Adrenal gland (tissue), 12 donors: Measurements from ENCODE around the gene FAT3. TPM values are rescaled to one million over a fixed set of nuclear protein-coding genes. Genes with fewer than 3 reads are reported as not detected.

Source experiments
- DNase-seq, 7 donors: peaks; one replicate each; pipeline ENCODE4 v3.0.0-alpha.2; 2019 to 2020
- H3K27ac ChIP-seq, 5 donors: fragments of 200-600 bp; sonication (generic) in 4 of 5; 1 replicate in 3 of 5; 2 replicates in 2 of 5; pipeline versions ENCODE4 v1.5.1 to v1.8.0; 2016 to 2020; ENCODE audit warnings: mild to moderate bottlenecking in 1 of 5
- H3K27me3 ChIP-seq: fragments of 200-600 bp; 2 replicates; pipeline ENCODE4 v1.8.0; 2021
- H3K36me3 ChIP-seq, 2 donors: fragments of 200-600 bp; replicated peaks in 1 of 2; 1 replicate in 1 of 2; 2 replicates in 1 of 2; pipeline versions ENCODE4 v1.5.1 to v1.8.0; 2018 to 2022
- H3K4me1 ChIP-seq, 2 donors: fragments of 200-600 bp; replicated peaks in 1 of 2; 1 replicate in 1 of 2; 2 replicates in 1 of 2; pipeline versions ENCODE4 v1.5.1 to v1.8.0; 2018 to 2021
- H3K4me3 ChIP-seq, 4 donors: fragments of 200-600 bp; sonication (generic) in 3 of 4; one replicate each; pipeline ENCODE4 v1.5.1; 2016 to 2018
- H3K9me3 ChIP-seq, 3 donors: fragments of 200-600 bp; sonication (generic) in 1 of 3; replicated peaks in 1 of 3; 1 replicate in 2 of 3; 2 replicates in 1 of 3; pipeline versions ENCODE4 v1.5.1 to v1.8.0; 2016 to 2021
- POLR2A ChIP-seq, 2 donors: fragments of 450-650 bp; IDR thresholded peaks; one replicate each; pipeline ENCODE4 v1.6.1; 2017; ENCODE audit warnings: antibody characterized with exemption in 2 of 2, mild to moderate bottlenecking in 2 of 2, moderate library complexity in 1 of 2
- WGBS, 4 donors: extraction: QIAGEN DNeasy Blood & Tissue Kit in 2 of 4; methylation state at CpG; one replicate each; pipeline versions ENCODE4 v1.1.5 to v1.1.7; 2013 to 2017; 5-methylcytosine and 5-hydroxymethylcytosine counted together
- intact Hi-C, 2 donors: fragments of 100-400 bp; cut with DNase I; formaldehyde crosslinking; loops; one replicate each; pipeline versions ENCODE4 v1.14.1 to v1.15.0; 2022 to 2023
- polyA plus RNA-seq, 3 donors: library from polyadenylated mRNA; stranded (reverse); fragments of 200-250 nt in 2 of 3; fragments of 350-450 nt in 1 of 3; fragmentation: Illumina TruSeq in 1 of 3; extraction: RNeasy Lipid Tissue Mini Kit (QIAGEN cat#74804) in 1 of 3; gene quantifications; one replicate each; pipeline ENCODE4 v1.2.3, GENCODE V29; 2013 to 2014
- total RNA-seq, 9 donors: library from RNA; depleted of rRNA in 4 of 9; stranded (reverse); fragments of >200 nt in 4 of 9; fragments of 120-200 nt in 1 of 9; fragmentation: NEBNext Ultra II Directional in 1 of 9; extraction: Animal tissue kit (Norgen Biotek cat#: 25700) in 1 of 9; gene quantifications; one replicate each; pipeline versions ENCODE4 v1.1.0 to v1.2.4, GENCODE V29; 2013 to 2023
- TF ChIP-seq, protein P1 (sequence below), 6 experiments: fragments of 450-650 bp in 4 of 6; fragments of 200-600 bp in 2 of 6; sonication (generic) in 1 of 6; IDR thresholded peaks; 1 replicate in 5 of 6; 2 replicates in 1 of 6; pipeline versions ENCODE4 v1.5.1 to v1.8.0; 2016 to 2021; ENCODE audit warnings: antibody characterized with exemption in 6 of 6, mild to moderate bottlenecking in 2 of 6, moderate library complexity in 1 of 6
- donor health status: healthy with polysubstance abuse.
- donor health status: Bipolar disorder and iron deficiency.
- donor health status: DM: yes; HTN: yes; CAD: no.
- donor health status: DM: no; HTN: no; CAD: no.
- donor health status: DM: no; HTN: no; CAD: no.
- donor health status: DM: yes; HTN: yes; CAD: no.

FAT3 gene
- total and polyA plus RNA-seq, 12 donors: 0.06 to 6.0 (median 0.14) TPM

DNA sequence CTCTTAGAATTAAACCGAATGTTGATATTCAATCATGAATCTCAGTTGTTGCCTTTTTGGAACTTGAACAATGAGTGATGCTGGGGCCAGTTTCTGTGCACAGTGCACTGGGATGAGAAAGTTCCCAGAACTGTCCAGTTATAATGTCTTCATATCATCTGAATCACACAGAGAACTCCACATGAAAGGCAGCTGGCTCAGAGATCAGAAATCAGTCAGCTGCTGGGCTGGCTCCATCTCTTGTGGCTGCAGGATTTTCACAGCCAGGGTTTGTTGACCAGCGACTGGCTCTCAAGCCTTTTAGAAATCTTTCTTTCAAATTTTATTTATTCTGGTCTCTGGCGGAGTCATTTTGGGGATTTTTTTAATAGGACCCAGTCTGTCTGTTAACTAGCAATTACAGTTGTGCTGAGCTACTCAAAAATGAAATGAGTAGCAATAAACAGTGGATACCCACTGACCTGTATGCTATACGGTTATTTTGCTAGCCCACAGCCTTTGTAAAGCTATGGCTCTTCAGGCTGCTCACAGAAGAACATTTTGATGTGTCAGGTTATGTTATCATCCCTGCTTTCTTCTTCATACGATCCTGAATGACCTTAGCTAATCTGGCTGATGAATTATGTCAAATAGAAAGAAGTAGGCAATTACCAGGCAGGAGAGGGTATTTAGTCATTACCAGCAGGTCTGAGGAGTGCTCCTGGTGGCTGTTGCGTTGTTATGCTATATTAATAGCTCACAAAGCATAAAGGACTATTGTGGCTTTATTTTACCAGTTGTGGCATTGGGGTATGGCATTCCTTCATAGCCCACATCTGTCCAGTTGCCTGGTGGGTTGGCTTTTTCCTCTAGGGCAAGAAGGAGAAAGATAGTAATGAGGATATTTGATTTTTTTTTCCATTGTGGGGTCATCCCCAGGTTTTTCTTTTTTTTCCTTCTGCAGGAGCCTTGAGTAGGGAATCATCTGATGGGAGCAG lies 3.6 kb downstream of the FAT3 start:
- peaks cover 28% of the 10 kb centered on the region for H3K27me3 ChIP-seq
- intact Hi-C loops: no loop called here
- WGBS, 4 donors: 55 to 70% (median 61%) methylated on average over 6 of the region's 6 CpGs

DNA sequence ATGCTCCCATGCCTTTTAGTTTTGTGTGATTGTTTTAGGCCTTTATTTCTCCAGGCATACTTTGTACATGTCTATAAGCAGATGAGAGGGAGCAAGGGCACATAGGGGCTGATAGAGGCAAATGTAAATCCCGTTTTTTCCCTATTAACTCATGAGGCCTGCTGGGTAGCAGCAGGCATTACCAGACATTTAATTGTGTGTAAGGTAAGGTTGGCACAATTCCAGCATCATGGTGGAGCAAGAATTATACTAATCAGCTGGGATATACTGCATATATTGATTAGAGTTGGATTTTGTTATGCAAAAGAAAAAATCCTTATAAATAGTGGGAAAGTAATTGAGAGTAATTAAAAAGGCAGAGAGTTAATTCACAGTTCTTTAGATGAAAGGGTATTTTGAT lies 12.2 kb downstream of the FAT3 start:
- Histone ChIP-seq H3K36me3 (no peaks in the 10 kb centered on the region), H3K27me3 (no peaks in the 10 kb centered on the region), H3K4me3 (no peak overlapping the region), H3K9me3 (no peaks in the 10 kb centered on the region), H3K4me1 (no peaks in the 10 kb centered on the region), H3K27ac (no peak overlapping the region)
- 52 to 72% (median 61%) methylated on average over 1 of the region's 1 CpG for WGBS, 4 donors
- DNase-seq: no peak
- no peak for TF ChIP-seq POLR2A (IDR thresholded peaks at IDR 0.05)
- TF ChIP-seq, protein P1, sequence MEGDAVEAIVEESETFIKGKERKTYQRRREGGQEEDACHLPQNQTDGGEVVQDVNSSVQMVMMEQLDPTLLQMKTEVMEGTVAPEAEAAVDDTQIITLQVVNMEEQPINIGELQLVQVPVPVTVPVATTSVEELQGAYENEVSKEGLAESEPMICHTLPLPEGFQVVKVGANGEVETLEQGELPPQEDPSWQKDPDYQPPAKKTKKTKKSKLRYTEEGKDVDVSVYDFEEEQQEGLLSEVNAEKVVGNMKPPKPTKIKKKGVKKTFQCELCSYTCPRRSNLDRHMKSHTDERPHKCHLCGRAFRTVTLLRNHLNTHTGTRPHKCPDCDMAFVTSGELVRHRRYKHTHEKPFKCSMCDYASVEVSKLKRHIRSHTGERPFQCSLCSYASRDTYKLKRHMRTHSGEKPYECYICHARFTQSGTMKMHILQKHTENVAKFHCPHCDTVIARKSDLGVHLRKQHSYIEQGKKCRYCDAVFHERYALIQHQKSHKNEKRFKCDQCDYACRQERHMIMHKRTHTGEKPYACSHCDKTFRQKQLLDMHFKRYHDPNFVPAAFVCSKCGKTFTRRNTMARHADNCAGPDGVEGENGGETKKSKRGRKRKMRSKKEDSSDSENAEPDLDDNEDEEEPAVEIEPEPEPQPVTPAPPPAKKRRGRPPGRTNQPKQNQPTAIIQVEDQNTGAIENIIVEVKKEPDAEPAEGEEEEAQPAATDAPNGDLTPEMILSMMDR (IDR thresholded peaks at IDR 0.05): no peak
- intact Hi-C loops: no loop called here

More for the DNA sequence above, 3.6 kb downstream of the FAT3 start:
- Histone ChIP-seq H3K4me3 (no peak overlapping the region), H3K36me3 (no peaks in the 10 kb centered on the region), H3K4me1 (no peaks in the 10 kb centered on the region), H3K9me3 (peaks cover 0 to 5% (median 0%) of the 10 kb centered on the region in 3 donors), H3K27ac (no peak overlapping the region)
- DNase-seq: no peak
- TF ChIP-seq, protein P1 (IDR thresholded peaks at IDR 0.05): no peak
- TF ChIP-seq POLR2A (IDR thresholded peaks at IDR 0.05): no peak

DNA sequence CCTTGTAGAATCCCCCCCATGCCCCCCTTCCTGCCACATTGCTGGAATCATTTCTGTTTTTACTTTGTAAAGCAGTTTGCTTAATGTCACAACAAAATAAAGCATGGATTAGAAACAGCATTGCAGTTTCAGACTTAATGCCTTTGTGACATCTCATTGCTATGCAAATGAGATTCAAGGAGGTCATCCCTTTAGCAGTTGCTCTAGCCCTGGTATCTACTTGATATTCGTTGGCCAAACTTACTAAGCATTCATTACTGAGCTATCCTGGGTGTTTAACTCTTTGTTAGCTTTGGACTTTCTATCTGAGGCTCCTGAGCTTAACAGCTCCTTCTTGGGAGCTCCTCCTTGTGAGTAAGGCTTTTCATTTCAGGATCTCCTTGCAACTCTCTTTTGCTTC lies 16.3 kb downstream of the FAT3 start:
- TF ChIP-seq POLR2A (IDR thresholded peaks at IDR 0.05): no peak
- TF ChIP-seq, protein P1 (IDR thresholded peaks at IDR 0.05): no peak
- WGBS, 4 donors: 6 to 19% (median 12%) methylated on average over 1 of the region's 1 CpG
- Histone ChIP-seq H3K9me3 (no peaks in the 10 kb centered on the region), H3K4me1 (no peaks in the 10 kb centered on the region), H3K36me3 (no peaks in the 10 kb centered on the region), H3K4me3 (no peak overlapping the region), H3K27me3 (no peaks in the 10 kb centered on the region), H3K27ac (no peak overlapping the region)
- intact Hi-C loops: no loop called here
- no peak for DNase-seq

DNA sequence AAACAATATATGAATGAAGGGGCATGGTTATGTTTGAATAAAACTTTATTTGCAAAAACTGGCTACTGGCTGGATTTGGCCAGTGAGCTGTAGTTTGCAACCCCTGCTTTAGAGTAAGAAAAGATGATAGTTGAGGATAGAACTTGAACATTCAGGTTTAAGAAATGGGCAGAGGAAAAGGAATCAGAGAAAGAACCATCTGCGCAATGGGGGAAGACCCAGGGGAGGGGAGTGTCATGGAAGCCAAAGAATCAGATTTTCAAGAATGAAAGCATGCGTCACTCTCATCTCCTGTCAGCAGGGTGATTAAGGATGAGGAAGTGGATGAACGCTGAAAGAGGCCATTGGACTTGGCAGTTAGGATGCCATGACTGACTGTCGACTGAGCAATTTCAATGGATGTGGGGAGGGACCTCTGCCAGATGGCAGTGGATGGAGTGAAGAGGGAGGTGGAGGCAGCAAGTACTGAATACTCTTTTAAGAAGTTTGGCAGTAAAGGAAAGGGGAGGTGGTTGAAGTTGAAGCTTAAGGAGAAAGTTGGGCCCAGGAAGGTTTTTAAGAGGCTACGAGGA lies 21.2 kb downstream of the FAT3 start:
- Histone ChIP-seq H3K4me1 (no peaks in the 10 kb centered on the region), H3K9me3 (no peaks in the 10 kb centered on the region), H3K4me3 (no peak overlapping the region), H3K36me3 (no peaks in the 10 kb centered on the region), H3K27me3 (no peaks in the 10 kb centered on the region), H3K27ac (no peak overlapping the region)
- 81 to 86% (median 84%) methylated on average over 5 of the region's 5 CpGs for WGBS, 4 donors
- intact Hi-C loops: no loop called here
- TF ChIP-seq, protein P1 (IDR thresholded peaks at IDR 0.05): no peak
- no peak for TF ChIP-seq POLR2A (IDR thresholded peaks at IDR 0.05)
- no peak for DNase-seq
